RKO (cell line): ENCODE measurements around the gene LYRM4.

Source experiments
- DNase-seq: peaks from one replicate; pipeline ENCODE4 v3.0.0-alpha.2; 2016; ENCODE audit warnings: low spot score

Gene LYRM4

DNA sequence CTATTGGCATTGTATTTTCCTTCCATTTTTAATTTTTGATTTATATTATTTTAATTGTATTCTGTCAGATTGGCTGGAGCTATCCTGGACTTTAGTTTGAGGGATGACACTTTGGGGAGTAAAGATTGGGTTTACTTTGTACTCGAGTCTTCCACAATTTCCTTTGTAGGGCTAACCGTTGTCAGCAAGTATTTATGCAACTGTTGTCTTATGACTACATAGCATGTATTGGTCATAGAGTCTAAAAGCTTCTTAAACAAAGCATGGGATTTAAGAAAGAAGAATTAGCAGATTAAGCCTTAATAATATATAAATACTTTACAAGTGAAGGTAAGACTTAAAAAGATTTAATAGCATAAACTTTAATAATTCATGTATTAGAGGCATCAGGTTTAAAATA is 20.2 kb upstream of the LYRM4 start:
- no peak for DNase-seq

GRCh38 chr6:5279891-5280338 is 19.2 kb upstream of the LYRM4 start:
- DNase-seq: no peak

GRCh38 chr6:5278565-5279120 is 17.9 kb upstream of the LYRM4 start:
- no peak for DNase-seq

DNA sequence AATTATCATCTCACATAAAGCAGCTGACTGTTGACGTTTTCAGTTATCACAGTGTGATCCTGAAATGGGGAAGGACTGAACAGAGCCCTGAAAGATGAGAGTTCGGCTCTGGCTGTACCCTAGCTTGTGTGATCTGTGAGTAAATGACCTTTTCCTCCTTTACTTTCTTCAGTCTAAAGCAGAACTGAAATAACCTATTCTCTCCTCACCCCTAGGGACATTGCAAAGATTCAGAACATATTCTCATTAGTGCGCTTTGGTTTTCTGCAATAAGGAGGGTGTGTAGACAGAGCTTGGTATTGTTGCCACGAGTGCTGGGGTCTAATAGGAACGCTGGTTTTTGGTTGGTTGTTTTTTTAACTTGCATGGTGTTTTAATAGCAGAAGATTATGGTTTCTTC is 17.3 kb upstream of the LYRM4 start:
- DNase-seq: no peak

GRCh38 chr6:5277589-5277988 is 16.8 kb upstream of the LYRM4 start:
- DNase-seq: no peak

GRCh38 chr6:5276581-5276980 is 15.8 kb upstream of the LYRM4 start:
- no peak for DNase-seq

- DNase-seq: no peak
Observed at GRCh38 chr6:5275497-5275896, 14.7 kb upstream of the LYRM4 start.

GRCh38 chr6:5274231-5274630 is 13.5 kb upstream of the LYRM4 start:
- no peak for DNase-seq

GRCh38 chr6:5271926-5272325 is 11.2 kb upstream of the LYRM4 start:
- DNase-seq: no peak

GRCh38 chr6:5270093-5270680 is 9.4 kb upstream of the LYRM4 start:
- DNase-seq: no peak

- DNase-seq: no peak
Observed at GRCh38 chr6:5266423-5266822, 5.7 kb upstream of the LYRM4 start.

DNA sequence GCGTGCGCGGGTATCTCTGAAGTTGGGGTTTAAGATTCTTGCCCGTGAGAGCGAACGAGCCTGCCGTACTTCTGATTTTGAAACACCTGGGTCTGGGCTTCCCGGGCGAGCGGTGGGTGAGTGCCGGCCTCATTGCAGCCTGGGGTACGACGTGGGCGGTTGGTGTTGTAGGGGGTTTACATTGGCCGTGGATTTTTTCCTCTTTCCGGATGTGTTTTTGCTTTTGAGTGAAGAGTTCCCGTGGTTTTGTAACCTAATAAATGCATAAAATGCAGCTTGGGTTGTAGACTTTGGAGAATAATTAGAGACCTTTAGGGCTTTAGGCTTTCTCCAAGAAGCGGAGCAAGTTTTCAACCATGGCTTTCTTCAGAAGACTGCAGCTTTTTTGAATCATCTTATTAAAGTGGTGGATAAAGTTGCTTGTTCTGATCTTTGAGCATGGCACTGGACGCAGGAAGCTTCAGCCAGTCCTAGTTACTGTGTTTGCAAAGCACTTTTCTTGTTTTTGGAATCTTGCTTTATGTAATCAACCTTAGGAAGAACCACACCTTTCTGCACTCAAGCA is 877 bp upstream of the LYRM4 start:
- DNase-seq: no peak

GRCh38 chr6:5260111-5260620 is 584 bp downstream of the LYRM4 start:
- peak; percentile 78 for DNase-seq

GRCh38 chr6:5259428-5259827 is 1.3 kb downstream of the LYRM4 start:
- no peak for DNase-seq

DNA sequence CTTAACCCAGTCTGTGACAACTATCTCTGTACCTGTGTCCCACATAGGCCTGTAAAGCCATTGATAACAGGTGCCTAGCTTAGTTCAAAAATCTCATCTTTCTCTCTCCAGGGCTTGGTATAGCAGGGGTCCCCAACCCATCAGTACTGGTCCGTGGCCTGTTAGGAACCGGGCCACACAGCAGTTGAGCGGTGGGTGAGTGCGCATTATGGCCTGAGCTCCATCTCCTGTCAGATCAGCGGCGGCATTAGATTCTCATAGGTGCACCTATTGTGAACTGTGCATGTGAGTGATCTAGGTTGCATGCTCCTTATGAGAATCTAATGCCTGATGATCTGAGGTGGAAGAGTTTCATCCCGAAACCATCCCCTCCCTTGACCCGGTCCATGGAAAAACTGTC is 3.4 kb downstream of the LYRM4 start:
- DNase-seq: no peak

DNA sequence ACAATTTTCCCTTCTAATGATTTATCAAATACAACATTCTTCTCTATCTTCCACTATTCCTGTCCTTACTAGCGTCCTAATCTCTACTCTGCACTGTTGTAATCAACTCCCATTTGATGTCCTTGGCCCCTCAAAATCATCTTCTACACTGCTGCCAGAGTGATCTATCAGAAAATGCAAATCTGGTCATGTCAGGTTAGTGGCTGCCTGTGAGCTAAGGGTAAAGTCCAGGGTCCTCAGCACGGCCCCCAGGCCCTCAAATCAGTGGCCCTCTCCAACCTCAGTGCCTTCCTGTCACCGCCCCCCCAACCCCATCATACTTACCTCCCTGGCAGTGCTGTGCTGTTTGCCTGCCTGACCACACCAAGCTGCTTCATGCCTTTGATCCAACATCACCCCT is 3.8 kb downstream of the LYRM4 start:
- DNase-seq: no peak

GRCh38 chr6:5250911-5251310 is 9.8 kb downstream of the LYRM4 start:
- DNase-seq: no peak

DNA sequence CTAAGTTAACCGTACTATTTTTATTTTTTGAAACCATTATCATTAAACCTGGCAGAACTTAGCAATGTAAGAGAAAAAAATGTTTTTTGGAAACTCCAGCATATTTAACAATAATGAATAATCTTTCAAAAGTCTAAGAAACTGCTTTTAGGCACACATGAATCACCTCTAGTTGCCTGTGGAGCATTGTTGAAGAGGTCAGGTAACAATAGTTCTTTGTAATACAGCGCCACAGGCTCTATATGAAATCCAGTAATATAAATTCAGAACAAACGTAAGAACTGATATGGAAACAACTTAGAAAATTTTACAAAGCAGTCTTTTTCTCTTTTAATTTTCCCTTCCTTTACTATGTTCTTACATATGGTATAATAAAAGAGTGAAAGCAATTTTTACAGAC is 10.3 kb downstream of the LYRM4 start:
- DNase-seq: no peak

GRCh38 chr6:5249451-5250122 is 11.2 kb downstream of the LYRM4 start:
- DNase-seq: no peak

DNA sequence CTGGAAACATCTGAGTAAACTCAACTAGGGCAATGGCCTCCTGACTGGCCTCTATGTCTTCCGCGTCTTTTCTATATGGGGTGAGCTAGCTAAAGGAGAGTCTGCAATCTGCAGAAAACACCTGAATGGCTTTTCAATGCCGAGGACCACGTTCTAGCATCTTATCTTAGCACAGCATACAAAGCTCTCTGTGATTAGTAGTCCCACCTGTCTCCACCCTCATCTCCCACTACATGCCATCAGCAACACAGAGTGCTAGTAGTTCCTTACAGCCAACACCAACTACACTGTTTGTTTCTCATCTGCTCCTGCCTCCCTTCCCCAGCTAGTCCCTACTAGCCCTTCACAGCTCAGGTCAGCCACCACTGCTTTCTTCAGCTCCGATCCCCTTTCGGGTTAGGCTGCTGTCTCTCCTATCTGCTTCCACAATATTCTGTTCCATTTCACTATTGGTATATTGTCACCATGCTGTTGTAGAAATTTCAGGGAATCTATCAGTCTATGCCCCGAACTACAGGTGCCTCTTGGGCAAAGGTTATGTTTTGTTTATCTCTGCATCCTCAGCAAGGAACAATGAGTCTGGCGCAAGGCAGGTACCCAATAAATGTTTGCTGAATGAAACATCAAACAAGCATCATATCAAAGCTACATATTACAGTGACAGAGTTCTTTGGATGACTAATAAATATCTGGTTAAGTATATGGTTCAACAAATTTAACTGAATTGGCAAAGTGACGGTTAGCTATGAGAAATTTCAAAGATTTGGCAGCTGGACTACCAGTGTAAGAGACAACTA is 12.2 kb downstream of the LYRM4 start:
- no peak for DNase-seq

DNA sequence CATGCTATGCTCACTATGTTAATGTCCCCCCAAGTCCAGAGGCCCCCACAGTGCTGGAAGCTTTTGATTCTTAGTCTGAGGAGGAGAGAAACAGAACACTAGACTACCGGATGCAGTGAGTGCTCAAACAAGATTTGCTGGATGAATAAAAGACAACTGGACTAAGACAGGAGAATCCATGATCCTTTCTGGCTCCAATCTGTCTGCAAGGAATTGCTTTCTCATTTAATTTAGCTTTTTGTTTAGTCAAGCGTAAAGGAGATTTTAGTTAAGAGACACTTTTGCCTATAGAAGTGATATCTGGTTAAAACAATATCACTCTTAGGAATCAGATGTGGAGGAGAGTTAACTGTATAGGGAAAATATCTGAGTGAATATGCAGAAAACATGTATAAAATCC is 13.5 kb downstream of the LYRM4 start:
- DNase-seq: no peak
